HCT116 (cell line): ENCODE results near the gene LRATD1.

Source experiments
- EZH2 ChIP-seq: fragments of 200-600 bp; sonication (generic); IDR thresholded peaks from 2 replicates; pipeline ENCODE4 v1.6.1; 2017; ENCODE audit warnings: antibody characterized with exemption, mixed run types
- JUND ChIP-seq: IDR thresholded peaks from 2 replicates; pipeline ENCODE4 v1.6.1; 2012
- POLR2A ChIP-seq: IDR thresholded peaks from 2 replicates; pipeline ENCODE4 v1.7.0; 2011; ENCODE audit warnings: borderline replicate concordance; ENCODE audit not compliant: insufficient read depth, insufficient read length; ENCODE audit errors: extremely low read depth
- SP1 ChIP-seq: IDR thresholded peaks from 2 replicates; pipeline ENCODE4 v1.6.1; 2012; ENCODE audit warnings: low read depth
- TF ChIP-seq, protein P1 (sequence below), 3 experiments: fragments of 200-600 bp in 1 of 3; sonication (generic) in 1 of 3; IDR thresholded peaks in 2 of 3; conservative IDR thresholded peaks in 1 of 3; 2 replicates each; pipeline ENCODE4 v1.5.1; 2012 to 2017; ENCODE audit warnings: low read depth in 2 of 3, low read length in 2 of 3, antibody characterized with exemption in 1 of 3, borderline replicate concordance in 1 of 3, control low read depth in 1 of 3, mild to moderate bottlenecking in 1 of 3, mixed read lengths in 1 of 3, mixed run types in 1 of 3, moderate library complexity in 1 of 3; ENCODE audit not compliant: insufficient read depth in 1 of 3

DNA sequence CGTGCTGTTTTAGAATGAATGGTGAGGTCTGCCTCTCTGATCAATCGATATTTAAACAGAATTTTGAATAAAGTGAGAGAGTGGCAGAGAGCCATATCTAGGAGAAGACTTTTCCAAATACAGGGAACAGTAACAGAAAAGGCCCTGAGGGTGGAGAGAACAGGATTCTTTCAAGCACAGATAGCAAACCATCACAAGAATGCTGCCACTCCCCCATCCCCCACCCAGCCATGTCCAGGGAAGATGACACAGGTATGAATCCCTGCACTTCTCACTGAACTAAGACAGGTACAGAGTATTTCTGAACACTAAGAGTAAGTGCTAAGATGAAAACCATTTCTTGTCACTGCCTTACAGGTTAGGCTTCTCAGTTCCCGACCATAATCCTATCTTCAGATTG is 23.6 kb downstream of the LRATD1 start:
- TF ChIP-seq, protein P1, sequence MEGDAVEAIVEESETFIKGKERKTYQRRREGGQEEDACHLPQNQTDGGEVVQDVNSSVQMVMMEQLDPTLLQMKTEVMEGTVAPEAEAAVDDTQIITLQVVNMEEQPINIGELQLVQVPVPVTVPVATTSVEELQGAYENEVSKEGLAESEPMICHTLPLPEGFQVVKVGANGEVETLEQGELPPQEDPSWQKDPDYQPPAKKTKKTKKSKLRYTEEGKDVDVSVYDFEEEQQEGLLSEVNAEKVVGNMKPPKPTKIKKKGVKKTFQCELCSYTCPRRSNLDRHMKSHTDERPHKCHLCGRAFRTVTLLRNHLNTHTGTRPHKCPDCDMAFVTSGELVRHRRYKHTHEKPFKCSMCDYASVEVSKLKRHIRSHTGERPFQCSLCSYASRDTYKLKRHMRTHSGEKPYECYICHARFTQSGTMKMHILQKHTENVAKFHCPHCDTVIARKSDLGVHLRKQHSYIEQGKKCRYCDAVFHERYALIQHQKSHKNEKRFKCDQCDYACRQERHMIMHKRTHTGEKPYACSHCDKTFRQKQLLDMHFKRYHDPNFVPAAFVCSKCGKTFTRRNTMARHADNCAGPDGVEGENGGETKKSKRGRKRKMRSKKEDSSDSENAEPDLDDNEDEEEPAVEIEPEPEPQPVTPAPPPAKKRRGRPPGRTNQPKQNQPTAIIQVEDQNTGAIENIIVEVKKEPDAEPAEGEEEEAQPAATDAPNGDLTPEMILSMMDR (IDR thresholded peaks at IDR 0.05 in 2 of 3, conservative IDR thresholded peaks at IDR 0.05 in 1 of 3; ENCODE audit: borderline replicate concordance in 1 of 3, insufficient read depth in 1 of 3, low read depth in 2 of 3, low read length in 2 of 3) = no peak
- TF ChIP-seq SP1 = no peak
- no peak for TF ChIP-seq JUND
- no peak for TF ChIP-seq POLR2A
- no peak for TF ChIP-seq EZH2
